K562 (cell line): ENCODE measurements around the gene EIF2S2. TPM values are rescaled to one million over a fixed set of nuclear protein-coding genes. Genes with fewer than 3 reads are reported as not detected.

Experiments
- ATAC-seq: fragments of 200-7000 bp; cut with Tn5 transposase; 3 replicates; pipeline ENCODE4 v1.9.1; 2020; ENCODE audit warnings: moderate library complexity
- BruUV-seq: library from RNA; stranded (reverse); fragments of 400-500 nt; replicated peaks from 2 replicates; lab custom pipeline; 2021; lab: Mats Ljungman, UMichigan
- CTCF ChIA-PET: fragments of 300-600 bp; formaldehyde crosslinking; extraction: SDS; loops from one replicate; lab custom pipeline; 2021; ENCODE audit warnings: low intra/inter-chr PET ratio; lab: Yijun Ruan, JAX
- POLR2A ChIA-PET: fragments of 300-600, 350-650 bp; sonication (Branson Sonifier 250); formaldehyde crosslinking; extraction: SDS; loops from one replicate; lab custom pipeline; 2021; ENCODE audit warnings: antibody characterized with exemption, inconsistent platforms; lab: Yijun Ruan, JAX
- DNase-seq, 4 experiments: peaks; one replicate each; pipeline versions ENCODE4 v3.0.0 to v3.0.0-alpha.2; 2011 to 2018; ENCODE audit warnings: low spot score in 3 of 4, mixed read lengths in 3 of 4; ENCODE audit errors: extremely low read depth in 1 of 4
- FAIRE-seq: peaks from 2 replicates; lab custom pipeline; 2011; peaks lifted over from hg19 to GRCh38; lab: Jason Lieb, UNC
- H2AFZ ChIP-seq: 2 replicates; pipeline ENCODE4 v1.6.0; 2011; ENCODE audit warnings: low read depth, low read length, control low read depth, inconsistent platforms
- H3K27ac ChIP-seq: fragments of 200-600 bp; 3 replicates; pipeline ENCODE4 v1.8.0; 2011; ENCODE audit warnings: low read depth, mild to moderate bottlenecking, control low read depth, inconsistent platforms, low read length, moderate library complexity, mixed read lengths; ENCODE audit errors: extremely low read depth
- H3K27me3 ChIP-seq, 2 experiments: fragments of 300-600 bp in 1 of 2; 2 replicates in 1 of 2; 3 replicates in 1 of 2; pipeline versions ENCODE4 v1.6.0 to v1.8.0; 2011; ENCODE audit warnings: inconsistent platforms in 2 of 2, low read length in 2 of 2, mild to moderate bottlenecking in 1 of 2, mixed read lengths in 1 of 2, moderate library complexity in 1 of 2; ENCODE audit not compliant: control insufficient read depth in 2 of 2, insufficient read depth in 2 of 2
- H3K36me3 ChIP-seq: fragments of 300-600 bp; 3 replicates; pipeline ENCODE4 v1.8.0; 2011; ENCODE audit warnings: mild to moderate bottlenecking, low read length, inconsistent platforms; ENCODE audit not compliant: control insufficient read depth, insufficient read depth
- H3K4me1 ChIP-seq, 2 experiments: fragments of 200-600 bp in 1 of 2; replicated peaks in 1 of 2; 2 replicates in 1 of 2; 3 replicates in 1 of 2; pipeline versions ENCODE4 v1.5.1 to v1.8.0; 2011; ENCODE audit warnings: inconsistent platforms in 2 of 2, low read length in 2 of 2, mild to moderate bottlenecking in 1 of 2, mixed read lengths in 1 of 2, moderate library complexity in 1 of 2; ENCODE audit not compliant: control insufficient read depth in 2 of 2, insufficient read depth in 2 of 2
- H3K4me2 ChIP-seq: 2 replicates; pipeline ENCODE4 v1.6.1; 2011; ENCODE audit warnings: low read length, control low read depth, inconsistent platforms, mixed read lengths; ENCODE audit not compliant: insufficient read depth
- H3K4me3 ChIP-seq: fragments of 200-600 bp; sonication (generic), shearing (Covaris generic); 2 replicates; pipeline ENCODE4 v1.5.1; 2016; ENCODE audit warnings: control low read depth, inconsistent platforms
- H3K79me2 ChIP-seq: fragments of 200-600 bp; 3 replicates; pipeline ENCODE4 v1.8.0; 2011; ENCODE audit warnings: low read length, inconsistent platforms; ENCODE audit not compliant: control insufficient read depth, insufficient read depth
- H3K9ac ChIP-seq, 2 experiments: 2 replicates each; pipeline versions ENCODE4 v1.6.0 to v1.6.1; 2011; ENCODE audit warnings: low read depth in 2 of 2, low read length in 2 of 2, control low read depth in 1 of 2, inconsistent platforms in 1 of 2, mild to moderate bottlenecking in 1 of 2, mixed read lengths in 1 of 2; ENCODE audit not compliant: insufficient read depth in 1 of 2
- H3K9me1 ChIP-seq: one replicate; pipeline ENCODE4 v1.6.0; 2011; ENCODE audit warnings: inconsistent platforms, mild to moderate bottlenecking, low read length, moderate library complexity; ENCODE audit not compliant: control insufficient read depth, insufficient read depth
- H3K9me3 ChIP-seq: replicated peaks from 2 replicates; pipeline ENCODE4 v1.5.1; 2011; ENCODE audit warnings: low read depth, low read length, inconsistent platforms; ENCODE audit not compliant: control insufficient read depth, insufficient read depth
- H4K20me1 ChIP-seq: replicated peaks from 2 replicates; pipeline ENCODE4 v1.6.1; 2011; ENCODE audit warnings: low read length, inconsistent platforms, mixed read lengths; ENCODE audit not compliant: control insufficient read depth, insufficient read depth
- HNRNPH1 ChIP-seq: fragments of 200-400 bp; formaldehyde crosslinking; optimal IDR thresholded peaks from 2 replicates; pipeline ENCODE3; 2017; ENCODE audit warnings: low read depth, mild to moderate bottlenecking, low read length, moderate library complexity
- HOXB6 ChIP-seq: fragments of 250-450 bp; sonication (Bioruptor Pico); IDR thresholded peaks from 2 replicates; pipeline ENCODE4 v1.5.1; 2022; ENCODE audit warnings: mild to moderate bottlenecking, borderline replicate concordance
- POLR3G ChIP-seq: IDR thresholded peaks from 2 replicates; pipeline ENCODE4 v1.6.1; 2011; ENCODE audit not compliant: insufficient read length, insufficient replicate concordance; ENCODE audit errors: extremely low read depth
- SUPT5H ChIP-seq: fragments of 450-650 bp; IDR thresholded peaks from 2 replicates; pipeline ENCODE4 v1.6.1; 2016
- ZNF232 ChIP-seq: sonication (generic); formaldehyde crosslinking; IDR thresholded peaks from 2 replicates; pipeline ENCODE4 v1.8.0; 2022; ENCODE audit warnings: mild to moderate bottlenecking, missing genetic modification reagents
- WGBS: fragments of 100-300 bp; shearing (Covaris generic); methylation state at CpG from one replicate; pipeline ENCODE4 v1.1.6; 2016; ENCODE audit warnings: low coverage, mixed read lengths; ENCODE audit not compliant: insufficient coverage; ENCODE audit errors: missing lambda C conversion rate; 5-methylcytosine and 5-hydroxymethylcytosine counted together
- in situ Hi-C: fragments of 300-500 bp; cut with MboI; formaldehyde crosslinking; loops from 4 replicates; pipeline ENCODE4 v1.15.0; 2018; ENCODE audit warnings: inconsistent platforms, mixed read lengths
- intact Hi-C: fragments of 100-400 bp; cut with micrococcal nuclease; formaldehyde crosslinking; loops from 2 replicates; pipeline ENCODE4 v1.14.2; 2022
- polyA plus RNA-seq, 8 experiments: library from polyadenylated mRNA; depleted of rRNA in 4 of 8; stranded (reverse) in 5 of 8; unstranded in 3 of 8; fragments of >200 nt; fragmentation: Nextera tagmentation in 2 of 8; fragmentation: Illumina TruSeq in 1 of 8; extraction: Ambion mirVana in 2 of 8; extraction: Trizol in 1 of 8; gene quantifications; 2 replicates each; pipeline versions ENCODE4 v1.2.1 to v1.2.3, GENCODE V29; 2011 to 2014; ENCODE audit warnings: inconsistent platforms in 1 of 8, missing spikeins in 1 of 8
- total RNA-seq, 7 experiments: library from RNA; depleted of rRNA in 6 of 7; stranded (reverse); fragments of >200 nt in 6 of 7; fragmentation: Illumina TruSeq in 2 of 7; extraction: Trizol in 2 of 7; gene quantifications; 2 replicates each; pipeline versions ENCODE4 v1.2.1 to v1.2.3, GENCODE V29; 2011 to 2021; ENCODE audit warnings: low replicate concordance in 1 of 7
- TF ChIP-seq, protein P1 (sequence below): fragments of 450-650 bp; IDR thresholded peaks from 2 replicates; pipeline ENCODE4 v1.6.1; 2016; ENCODE audit warnings: antibody characterized with exemption

Gene EIF2S2
- total and polyA plus RNA-seq, 9 of the 15 experiments (the other 6 are each of a cell fraction or from before 2014, with no cell fraction given), result 79.7 to 220 (median 154) TPM

GRCh38 chr20:34091637-34092200, 20.3 kb downstream of the EIF2S2 start (continued):
- no peak for TF ChIP-seq HOXB6 (CRISPR knock-in tag)
- TF ChIP-seq POLR3G, result no peak
- TF ChIP-seq, protein P1, sequence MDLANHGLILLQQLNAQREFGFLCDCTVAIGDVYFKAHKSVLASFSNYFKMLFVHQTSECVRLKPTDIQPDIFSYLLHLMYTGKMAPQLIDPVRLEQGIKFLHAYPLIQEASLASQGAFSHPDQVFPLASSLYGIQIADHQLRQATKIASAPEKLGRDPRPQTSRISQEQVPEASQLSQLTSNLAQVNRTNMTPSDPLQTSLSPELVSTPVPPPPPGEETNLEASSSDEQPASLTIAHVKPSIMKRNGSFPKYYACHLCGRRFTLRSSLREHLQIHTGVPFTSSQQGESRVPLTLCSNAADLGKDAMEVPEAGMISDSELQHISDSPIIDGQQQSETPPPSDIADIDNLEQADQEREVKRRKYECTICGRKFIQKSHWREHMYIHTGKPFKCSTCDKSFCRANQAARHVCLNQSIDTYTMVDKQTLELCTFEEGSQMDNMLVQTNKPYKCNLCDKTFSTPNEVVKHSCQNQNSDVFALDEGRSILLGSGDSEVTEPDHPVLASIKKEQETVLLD, result no peak
- TF ChIP-seq HNRNPH1, result no peak

DNA sequence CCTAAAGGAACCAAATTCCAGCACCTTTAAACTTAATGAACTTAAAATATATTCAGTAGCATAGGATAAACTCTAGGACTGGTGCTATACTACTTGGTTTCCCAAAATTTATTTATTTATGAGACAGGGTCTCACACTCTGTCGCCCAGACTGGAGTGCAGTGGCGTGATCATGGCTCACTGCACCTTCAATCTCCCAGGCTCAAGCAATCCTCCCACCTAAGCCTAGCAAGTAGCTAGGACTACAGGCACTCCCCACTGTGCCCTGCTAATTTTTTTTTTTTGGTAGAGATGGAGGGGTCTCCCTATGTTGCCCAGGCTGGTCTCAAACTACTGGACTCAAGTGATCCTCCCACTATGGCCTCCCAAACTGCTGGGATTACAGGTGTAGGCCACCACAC, 21.4 kb downstream of the EIF2S2 start:
- no peak overlapping the region for H3K4me3 ChIP-seq
- H4K20me1 ChIP-seq, result peaks cover 15% of the 10 kb centered on the region; the same call in 1 of the 2 replicates
- H3K9me1 ChIP-seq, result no peaks in the 10 kb centered on the region
- no peak overlapping the region for H3K27ac ChIP-seq
- ATAC-seq (no peak), DNase-seq (no peak)
- intact Hi-C loops, result no loop called here
- H3K4me1 ChIP-seq, result peaks cover 8 to 12% of the 10 kb centered on the region in 2 experiments; a peak in 4 of 5 replicates
- TF ChIP-seq SUPT5H (0 out of 2 replicates have a peak, but pooled peaks have one; percentile 28), ZNF232 (CRISPR knock-in tag) (no peak)
- TF ChIP-seq, all 486 proteins: peak for 1
- Histone ChIP-seq H3K9ac (no peak overlapping the region), H3K79me2 (peaks cover 33% of the 10 kb centered on the region; the same call in 2 of the 3 replicates), H3K9me3 (no peaks in the 10 kb centered on the region), H3K36me3 (peaks cover 89% of the 10 kb centered on the region), H3K4me2 (no peak overlapping the region), H2AFZ (no peak overlapping the region), H3K27me3 (no peaks in the 10 kb centered on the region)
- no TSS peak for BruUV-seq
- 100% methylated on average over 2 of the region's 2 CpGs for WGBS
- FAIRE-seq, result no peak
- in situ Hi-C loops, result no loop called here
- ChIA-PET CTCF (no interaction called here), POLR2A (interaction anchor here (4.2 kb wide), 1 partner anchor 10 kb away, joined by 17 read pairs; no protein-coding TSS in a partner anchor)
